GM19467 (cell line): Measurements from ENCODE around the gene ZNF428.
"Not testable (repeated sequence)": the region's sequence is repeated elsewhere in the genome, so short reads cannot be mapped to it uniquely, and the experiment has no call there.

Source experiments
- ATAC-seq: cut with Tn5 transposase; IDR thresholded peaks from one replicate; pipeline ENCODE4 v1.9.1; 2021; ENCODE audit warnings: mild to moderate bottlenecking, moderate library complexity; ENCODE audit not compliant: unreplicated experiment

The ZNF428 gene, protein sequence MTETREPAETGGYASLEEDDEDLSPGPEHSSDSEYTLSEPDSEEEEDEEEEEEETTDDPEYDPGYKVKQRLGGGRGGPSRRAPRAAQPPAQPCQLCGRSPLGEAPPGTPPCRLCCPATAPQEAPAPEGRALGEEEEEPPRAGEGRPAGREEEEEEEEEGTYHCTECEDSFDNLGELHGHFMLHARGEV

DNA sequence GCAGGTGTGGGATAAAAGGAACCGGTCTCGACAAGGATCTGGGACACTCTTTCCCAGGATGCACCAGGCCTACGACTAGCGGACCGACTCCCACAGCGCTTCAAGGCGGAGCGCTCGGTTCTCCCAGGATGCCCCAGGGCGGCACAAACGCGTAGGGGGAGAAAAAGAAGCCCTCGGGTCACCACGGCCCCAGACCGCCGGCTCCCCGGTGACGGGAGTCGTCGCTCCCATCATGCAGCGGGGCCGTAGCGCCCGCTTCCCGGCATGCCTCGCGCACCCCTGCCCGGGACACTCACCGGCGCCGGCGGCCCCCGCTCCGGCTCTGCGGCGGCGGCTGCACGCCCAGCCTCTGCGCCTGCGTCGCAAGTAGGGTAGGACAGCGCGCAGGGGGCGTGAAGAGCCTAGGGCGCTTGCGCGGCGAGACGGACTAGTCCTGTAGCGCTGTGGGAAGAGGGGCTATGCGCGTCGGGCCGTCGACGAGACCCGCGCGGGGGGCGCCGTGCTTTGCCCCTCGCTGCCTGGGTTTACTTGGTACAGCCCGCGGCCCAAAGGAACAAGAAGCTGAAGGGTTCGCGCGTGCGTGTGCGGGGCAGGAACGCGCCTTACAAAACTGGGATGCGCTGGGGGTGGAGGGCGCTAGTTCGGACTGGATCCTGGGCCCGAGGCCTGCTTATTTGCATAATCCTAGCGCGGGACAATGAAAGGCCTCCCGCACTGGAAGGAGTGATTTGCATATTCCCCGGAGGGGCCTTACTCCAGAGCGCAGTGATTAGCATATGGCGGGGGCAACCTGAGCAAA, at the start of gene ZNF428:
Gene ZNF428, minus strand, starts transcription at position 368 of the 799 bp plus-strand sequence. CDS start 5,325 bp downstream, outside the sequence.
- ATAC-seq: peak; percentile 70

DNA sequence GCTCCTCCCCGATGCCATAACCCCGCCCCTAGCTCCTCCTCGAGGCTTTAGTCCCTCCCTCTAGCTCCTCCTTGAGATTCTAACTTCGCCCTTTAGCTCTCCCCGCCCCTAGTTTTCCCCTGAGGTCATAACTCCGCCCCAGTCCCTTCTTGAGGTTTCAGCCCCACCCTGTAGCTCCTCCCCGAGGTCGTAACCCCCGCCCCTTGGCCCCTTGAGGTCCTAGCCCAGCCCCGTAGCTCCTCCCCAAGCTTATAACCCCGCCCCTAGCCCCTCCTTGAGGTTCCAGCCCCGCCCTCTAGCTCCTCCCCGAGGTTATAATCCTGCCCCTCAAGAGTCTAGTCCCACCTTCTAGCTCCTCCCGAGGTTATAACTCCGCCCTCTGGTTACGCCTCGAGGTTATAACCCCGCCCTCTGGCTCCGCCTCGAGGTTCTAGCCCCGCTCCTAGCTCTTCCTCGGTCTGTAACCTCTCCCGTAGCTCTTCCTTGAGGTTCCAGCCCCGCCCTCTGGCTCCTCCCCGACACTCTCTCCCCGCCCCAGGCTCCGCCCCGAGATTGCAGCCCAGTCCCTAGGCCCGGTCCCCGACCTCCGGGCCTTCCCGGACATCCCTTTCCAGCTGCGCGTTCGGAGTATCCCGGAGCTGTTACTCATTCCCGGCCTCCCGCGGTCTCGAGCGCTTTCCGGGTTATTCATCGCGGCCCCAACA, 49.1 kb upstream of the ZNF428 start:
- peak; percentile 79 for ATAC-seq

DNA sequence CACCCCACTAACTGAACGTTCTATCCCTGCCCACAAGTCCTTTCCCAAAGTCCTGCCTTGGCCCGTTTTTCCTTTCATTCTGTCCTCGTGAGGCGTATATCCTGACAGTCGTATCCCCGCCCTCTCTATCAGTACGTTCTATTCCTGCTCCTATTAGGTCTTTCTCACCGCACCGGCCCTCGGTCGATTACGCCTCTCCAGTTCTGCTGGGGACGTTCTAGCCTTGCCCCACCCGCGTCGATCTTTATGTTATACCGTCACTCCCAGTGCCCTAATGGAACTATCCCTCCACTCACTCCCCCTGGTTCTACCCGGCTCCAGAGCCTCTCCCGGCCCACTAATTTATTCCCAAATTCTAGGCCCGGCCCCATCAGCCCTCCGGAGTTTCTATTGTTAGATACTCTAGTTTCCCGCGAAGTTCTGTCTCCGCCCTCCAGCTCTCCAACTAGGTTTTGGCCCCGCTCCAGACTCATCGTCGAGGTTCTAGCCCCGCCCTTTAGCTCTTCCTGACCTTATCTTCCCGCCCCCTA, 48.5 kb upstream of the ZNF428 start:
- ATAC-seq: no peak

DNA sequence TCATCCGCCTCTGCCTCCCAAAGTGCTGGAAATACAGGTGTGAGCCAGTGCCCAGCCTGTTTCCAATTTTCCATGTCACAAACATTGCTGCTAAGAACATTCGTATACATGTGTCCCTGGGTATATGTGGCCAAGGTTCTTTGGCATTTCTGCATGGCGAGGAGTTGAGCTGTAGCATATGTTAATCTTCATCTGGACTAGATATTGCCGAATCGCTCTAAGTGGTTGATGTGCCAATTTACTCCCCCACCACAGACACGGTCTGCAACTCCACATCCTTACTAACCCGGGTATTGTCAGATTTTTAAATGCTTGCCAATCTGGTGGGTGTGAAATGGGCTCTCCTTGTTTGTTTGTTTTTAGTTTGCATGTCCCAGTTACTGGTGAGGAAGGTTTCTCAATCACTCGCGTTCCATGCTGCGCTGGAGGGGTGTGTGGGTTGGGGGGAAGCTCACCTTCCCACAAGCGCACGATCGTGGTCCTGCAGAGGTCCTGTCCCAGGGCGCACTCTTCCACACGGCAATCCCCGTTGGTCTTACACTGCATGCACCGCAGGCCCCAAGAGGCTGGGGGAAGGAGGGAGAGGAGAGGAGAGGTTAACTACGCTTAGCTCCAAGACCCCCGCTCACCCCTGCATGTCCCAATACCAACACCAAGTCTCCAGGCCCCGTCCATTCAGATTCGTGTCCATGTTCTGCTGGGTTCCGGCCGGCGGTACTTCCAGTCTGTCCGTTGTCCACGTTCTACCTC, 47.9 kb upstream of the ZNF428 start:
- no peak for ATAC-seq

DNA sequence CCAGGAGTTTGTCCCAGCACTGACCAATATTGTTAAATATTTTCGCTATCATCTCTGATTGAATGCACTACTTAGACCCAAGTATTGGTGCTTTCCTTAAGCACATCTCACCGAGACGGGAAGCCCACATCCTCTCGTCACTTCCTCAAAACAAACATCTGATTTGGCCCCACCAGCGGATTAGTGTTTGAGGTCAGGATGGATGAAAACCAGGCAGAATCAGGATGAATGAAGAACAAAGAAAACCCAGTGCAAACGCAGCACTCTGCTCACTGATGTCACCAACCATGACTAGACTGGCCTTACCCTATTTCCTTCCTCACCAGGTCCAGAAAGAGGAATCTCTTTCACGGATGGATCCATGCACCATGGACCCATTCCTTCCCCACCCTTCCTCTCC, 44.6 kb upstream of the ZNF428 start:
- ATAC-seq: no peak

DNA sequence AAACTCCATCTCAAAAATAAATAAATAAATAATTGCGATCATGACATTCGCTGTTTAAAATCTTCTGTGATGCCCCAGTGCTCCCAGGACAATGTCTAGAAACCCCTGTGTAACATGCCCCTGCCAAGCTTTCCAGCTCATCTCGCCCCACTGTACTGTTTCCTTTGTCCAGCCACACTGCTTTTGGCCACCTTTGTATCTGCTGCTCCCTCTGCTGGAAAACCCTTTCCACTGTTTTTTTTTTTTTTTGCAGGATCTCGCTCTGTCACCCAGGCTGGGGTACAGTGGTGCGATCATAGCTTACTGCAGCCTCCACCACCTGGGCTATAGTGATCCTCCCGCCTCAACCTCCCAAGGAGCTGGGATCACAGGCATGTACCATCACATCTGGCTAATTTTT, 43.1 kb upstream of the ZNF428 start:
- ATAC-seq: no peak

GRCh38 chr19:43660971-43661360, 41.5 kb upstream of the ZNF428 start:
- ATAC-seq: no peak

DNA sequence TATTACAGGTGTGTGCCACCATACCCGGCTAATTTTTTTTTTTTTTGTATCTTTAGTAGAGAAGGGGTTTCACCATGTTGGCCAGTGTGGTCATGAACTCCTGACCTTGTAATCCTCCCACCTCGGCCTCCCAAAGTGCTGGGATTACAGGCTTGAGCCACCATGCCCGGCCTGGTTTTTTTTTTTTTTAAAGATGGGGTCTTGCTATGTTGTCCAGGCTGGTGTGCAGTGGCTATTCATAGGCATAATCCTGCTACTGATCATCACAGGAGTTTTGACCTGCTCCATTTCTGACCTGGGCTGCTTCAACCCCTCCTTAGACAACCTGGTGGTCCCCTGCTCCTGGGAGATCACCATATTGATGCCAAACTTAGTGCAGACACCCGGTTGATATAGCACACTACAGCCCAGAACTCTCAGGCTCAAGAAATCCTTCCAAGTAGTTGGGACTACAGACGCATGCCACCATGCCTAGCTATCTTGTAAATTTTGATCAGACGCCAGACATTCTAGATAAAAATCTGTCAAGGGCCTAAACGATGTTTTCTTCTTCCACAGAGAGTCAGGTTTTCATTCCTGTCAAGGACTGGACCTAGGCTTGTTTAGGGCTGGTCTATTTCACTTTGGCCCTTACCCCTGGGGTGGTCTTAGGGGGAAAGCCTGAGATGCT, 41.0 kb upstream of the ZNF428 start:
- ATAC-seq: no peak

DNA sequence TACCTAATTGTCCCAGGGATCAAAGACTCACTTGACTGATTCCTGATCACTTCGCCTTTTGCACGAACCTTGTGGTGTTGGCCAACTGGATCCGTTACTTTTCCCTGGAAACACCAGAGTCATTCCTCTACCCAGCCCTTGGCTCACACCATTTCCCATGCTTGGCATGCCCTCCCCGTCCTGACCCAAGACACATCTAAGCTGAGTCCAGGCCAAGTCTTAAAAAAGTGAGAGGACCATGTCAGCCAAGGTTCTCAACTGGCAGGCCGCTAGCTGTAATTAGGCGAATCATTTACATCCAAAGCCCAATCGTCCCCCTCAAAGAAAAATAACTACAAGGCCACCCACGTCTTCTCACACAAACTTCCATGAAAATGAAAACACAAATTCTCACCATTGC, 39.1 kb upstream of the ZNF428 start:
- ATAC-seq: no peak

DNA sequence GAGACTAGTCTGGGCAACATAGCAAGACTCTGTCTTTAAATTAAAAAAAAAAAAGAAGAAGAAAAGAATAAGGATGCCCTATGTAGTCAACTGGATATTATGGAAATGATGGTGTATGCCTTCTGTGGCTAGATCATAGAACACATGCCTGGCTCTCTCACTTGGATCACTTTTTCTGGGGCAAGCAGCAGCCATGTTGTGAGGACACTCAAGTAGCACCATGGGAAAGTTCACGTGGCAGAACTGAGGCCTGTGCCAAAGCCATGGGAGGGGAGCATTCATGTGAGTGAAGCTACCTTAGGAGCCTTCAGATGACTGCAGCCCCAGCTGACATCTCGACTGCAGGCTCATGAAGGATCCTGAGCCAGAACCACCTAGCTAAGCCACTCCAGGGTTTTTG, 38.6 kb upstream of the ZNF428 start:
- ATAC-seq: no peak

GRCh38 chr19:43656436-43656835, 37.0 kb upstream of the ZNF428 start:
- no peak for ATAC-seq

- ATAC-seq: no peak
These were observed 33.1 kb upstream of the ZNF428 start for GRCh38 chr19:43652546-43652874.

- ATAC-seq: no peak
These were observed 32.5 kb upstream of the ZNF428 start for GRCh38 chr19:43651758-43652545.

DNA sequence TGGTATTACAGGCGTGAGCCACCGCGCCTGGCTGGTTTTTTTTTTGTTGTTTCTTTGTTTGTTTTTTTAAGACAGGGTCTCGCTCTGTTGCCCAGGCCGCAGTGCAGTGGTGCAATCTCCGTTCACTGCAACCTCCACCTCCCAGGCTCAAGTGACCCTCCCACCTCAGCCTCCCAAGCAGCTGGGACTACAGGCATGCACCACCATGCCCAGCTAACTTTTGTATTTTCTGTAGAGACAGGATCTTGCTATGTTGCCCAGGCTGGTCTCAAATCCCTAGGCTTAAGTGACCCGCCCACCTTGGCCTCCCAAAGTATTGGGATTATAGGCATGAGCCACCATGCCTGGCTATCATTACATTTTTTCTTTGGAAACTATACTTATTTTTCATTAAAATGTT, 30.8 kb upstream of the ZNF428 start:
- ATAC-seq: not testable (repeated sequence)

DNA sequence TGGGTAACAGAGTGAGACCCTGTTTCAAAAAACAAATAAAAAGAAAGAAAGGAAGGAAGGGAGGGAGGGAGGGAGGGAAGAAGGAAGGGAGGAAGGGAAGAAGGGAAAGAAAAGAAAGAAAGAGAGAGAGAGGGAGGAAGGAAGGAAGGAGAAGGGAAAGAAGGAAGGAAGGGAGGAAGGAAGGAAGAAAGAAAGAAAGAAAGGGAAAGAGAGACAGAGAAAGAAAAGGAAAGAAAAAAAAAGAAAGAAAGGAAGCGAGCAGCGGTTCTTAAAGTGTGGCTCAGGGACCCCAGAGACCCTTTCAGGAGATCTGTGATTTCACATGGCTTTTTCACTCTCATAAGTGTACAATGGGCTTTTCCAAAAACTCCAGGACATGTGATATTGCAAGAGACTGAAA, 30.1 kb upstream of the ZNF428 start:
- no peak for ATAC-seq

- ATAC-seq: no peak
These were observed 29.2 kb upstream of the ZNF428 start for GRCh38 chr19:43648633-43649032.

- ATAC-seq: no peak
These were observed 24.8 kb upstream of the ZNF428 start for GRCh38 chr19:43644181-43644580.

GRCh38 chr19:43643326-43643725, 23.9 kb upstream of the ZNF428 start:
- ATAC-seq: no peak

GRCh38 chr19:43642531-43642930, 23.1 kb upstream of the ZNF428 start:
- ATAC-seq: no peak

DNA sequence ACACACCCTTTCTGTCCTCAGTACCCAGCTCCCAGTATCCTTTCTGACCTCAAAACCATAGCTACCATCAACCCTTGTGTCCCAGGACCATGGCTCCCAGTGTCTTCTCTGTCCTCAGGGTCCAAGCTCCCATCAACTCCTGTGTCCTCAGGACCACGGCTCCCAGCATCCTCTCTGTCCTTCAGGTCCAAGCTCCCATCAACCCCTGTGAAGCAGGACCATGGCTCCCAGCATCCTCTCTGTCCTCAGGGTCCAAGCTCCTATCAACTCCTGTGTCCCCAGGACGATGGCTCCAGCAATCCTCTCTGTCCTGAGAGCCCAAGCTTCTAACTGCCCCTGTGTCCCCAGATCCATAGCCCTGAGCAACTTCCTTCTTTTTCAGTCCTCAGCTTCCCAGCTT, 21.9 kb upstream of the ZNF428 start:
- no peak for ATAC-seq
